HG03025 (cell line): ENCODE measurements around the gene DHRS7B.

Experiments
- ATAC-seq: cut with Tn5 transposase; IDR thresholded peaks from one replicate; pipeline ENCODE4 v1.9.1; 2021; ENCODE audit warnings: mild to moderate bottlenecking, moderate library complexity; ENCODE audit not compliant: unreplicated experiment, low FRiP score

DHRS7B gene

DNA sequence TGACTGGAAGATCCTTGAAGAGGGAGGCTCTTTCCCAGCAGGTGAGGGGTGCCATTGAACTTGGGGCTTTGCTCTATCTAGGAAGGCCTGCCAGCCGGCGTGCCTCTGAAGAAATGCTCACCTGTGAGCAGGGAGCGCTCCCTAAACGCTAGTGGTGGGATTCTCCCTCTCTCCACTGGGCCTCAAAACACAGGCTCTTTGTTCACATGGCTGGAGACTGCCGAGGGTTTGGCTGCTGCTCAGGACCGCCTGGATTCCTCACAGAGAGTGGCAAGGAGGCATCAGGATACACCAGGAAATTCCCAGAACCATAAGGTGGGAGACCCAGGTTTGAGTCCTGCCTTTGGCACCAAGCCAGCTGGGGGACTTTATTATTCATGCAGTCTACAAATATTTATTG is 104.8 kb downstream of the DHRS7B start:
- ATAC-seq = no peak

- no peak for ATAC-seq
Measured at GRCh38 chr17:21232033-21232749, 105.4 kb downstream of the DHRS7B start.

- no peak for ATAC-seq
Measured at GRCh38 chr17:21233581-21234347, 107.0 kb downstream of the DHRS7B start.

DNA sequence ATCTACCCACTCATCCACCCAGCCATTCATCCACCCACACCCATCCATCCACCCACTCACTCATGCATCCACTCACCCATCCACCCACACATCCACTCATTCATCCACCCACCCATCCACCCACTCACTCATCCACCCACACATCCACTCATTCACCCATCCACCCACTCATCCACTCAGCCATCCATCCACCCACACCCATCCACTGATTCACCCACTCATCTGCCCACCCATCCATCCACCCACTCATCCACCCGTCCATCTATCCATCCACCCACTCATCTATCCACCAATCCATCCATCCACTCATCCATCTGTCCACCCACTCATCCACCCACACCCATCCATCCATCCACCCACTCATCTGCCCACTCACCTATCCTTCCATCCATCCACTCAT is 109.2 kb downstream of the DHRS7B start:
- ATAC-seq = no peak

- no peak for ATAC-seq
Measured at GRCh38 chr17:21239680-21240368, 113.1 kb downstream of the DHRS7B start.

GRCh38 chr17:21240369-21241055 is 113.7 kb downstream of the DHRS7B start:
- no peak for ATAC-seq
